ENCODE measurements around the gene KRTAP10-11.

DNA sequence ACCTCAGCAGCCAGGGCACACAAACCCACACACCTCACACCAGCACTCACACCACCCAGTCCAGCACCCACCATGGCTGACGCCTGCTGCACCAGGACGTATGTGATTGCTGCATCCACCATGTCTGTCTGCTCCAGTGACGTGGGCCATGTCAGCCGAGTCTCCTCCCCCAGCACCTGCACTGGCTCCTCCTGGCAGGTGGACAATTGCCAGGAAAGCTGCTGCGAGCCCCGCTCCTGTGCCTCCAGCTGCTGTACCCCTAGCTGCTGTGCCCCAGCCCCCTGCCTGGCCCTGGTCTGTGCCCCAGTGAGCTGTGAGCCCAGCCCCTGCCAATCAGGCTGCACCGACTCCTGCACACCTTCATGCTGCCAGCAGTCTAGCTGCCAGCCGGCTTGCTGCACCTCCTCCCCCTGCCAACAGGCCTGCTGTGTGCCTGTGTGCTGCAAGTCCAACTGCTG lies 34.2 kb upstream of the KRTAP10-11 start, which contains the start of gene KRTAP10-8:
- TF ChIP-seq CTCF (conservative IDR thresholded peaks at IDR 0.05) (no peak), ZFX (IDR thresholded peaks at IDR 0.05) (no peak)

All from C4-2B (cell line).